SH-SY5Y (cell line): ENCODE measurements around the gene PLA2G2F.

Experiments
- GATA2 ChIP-seq: IDR thresholded peaks from 2 replicates; pipeline ENCODE4 v1.6.1; 2011; ENCODE audit warnings: mild to moderate bottlenecking, low read depth, low read length
- GATA3 ChIP-seq: IDR thresholded peaks from 2 replicates; pipeline ENCODE4 v1.6.1; 2011; ENCODE audit warnings: low read depth, mild to moderate bottlenecking, low read length, moderate library complexity

GRCh38 chr1:20149601-20150325 is 10.6 kb downstream of the PLA2G2F start:
- TF ChIP-seq GATA2 = no peak
- no peak for TF ChIP-seq GATA3
